PC-3 (cell line): ENCODE data around the gene HS3ST4.

Experiments
- EZH2 ChIP-seq: fragments of 300-600 bp; sonication (generic); IDR thresholded peaks from one replicate; pipeline ENCODE4 v1.6.1; 2017; ENCODE audit warnings: antibody characterized with exemption, mild to moderate bottlenecking, low read length; ENCODE audit not compliant: unreplicated experiment
- TF ChIP-seq, protein P1 (sequence below): fragments of 300-600 bp; sonication (generic); conservative IDR thresholded peaks from 2 replicates; pipeline ENCODE4 v1.5.1; 2017; ENCODE audit warnings: antibody characterized with exemption, low read depth, mild to moderate bottlenecking, low read length

DNA sequence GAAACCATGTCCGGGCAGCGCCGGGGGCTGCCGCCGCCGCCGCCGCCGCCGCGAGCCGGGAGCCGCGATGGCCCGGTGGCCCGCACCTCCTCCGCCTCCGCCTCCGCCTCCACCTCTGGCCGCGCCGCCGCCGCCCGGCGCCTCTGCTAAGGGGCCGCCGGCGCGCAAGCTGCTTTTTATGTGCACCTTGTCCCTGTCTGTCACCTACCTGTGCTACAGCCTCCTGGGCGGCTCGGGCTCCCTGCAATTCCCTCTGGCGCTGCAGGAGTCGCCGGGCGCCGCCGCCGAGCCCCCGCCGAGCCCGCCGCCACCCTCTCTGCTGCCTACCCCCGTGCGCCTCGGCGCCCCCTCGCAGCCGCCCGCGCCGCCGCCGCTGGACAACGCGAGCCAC lies 587 bp downstream of the HS3ST4 start:
- TF ChIP-seq, protein P1, sequence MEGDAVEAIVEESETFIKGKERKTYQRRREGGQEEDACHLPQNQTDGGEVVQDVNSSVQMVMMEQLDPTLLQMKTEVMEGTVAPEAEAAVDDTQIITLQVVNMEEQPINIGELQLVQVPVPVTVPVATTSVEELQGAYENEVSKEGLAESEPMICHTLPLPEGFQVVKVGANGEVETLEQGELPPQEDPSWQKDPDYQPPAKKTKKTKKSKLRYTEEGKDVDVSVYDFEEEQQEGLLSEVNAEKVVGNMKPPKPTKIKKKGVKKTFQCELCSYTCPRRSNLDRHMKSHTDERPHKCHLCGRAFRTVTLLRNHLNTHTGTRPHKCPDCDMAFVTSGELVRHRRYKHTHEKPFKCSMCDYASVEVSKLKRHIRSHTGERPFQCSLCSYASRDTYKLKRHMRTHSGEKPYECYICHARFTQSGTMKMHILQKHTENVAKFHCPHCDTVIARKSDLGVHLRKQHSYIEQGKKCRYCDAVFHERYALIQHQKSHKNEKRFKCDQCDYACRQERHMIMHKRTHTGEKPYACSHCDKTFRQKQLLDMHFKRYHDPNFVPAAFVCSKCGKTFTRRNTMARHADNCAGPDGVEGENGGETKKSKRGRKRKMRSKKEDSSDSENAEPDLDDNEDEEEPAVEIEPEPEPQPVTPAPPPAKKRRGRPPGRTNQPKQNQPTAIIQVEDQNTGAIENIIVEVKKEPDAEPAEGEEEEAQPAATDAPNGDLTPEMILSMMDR: no peak
- TF ChIP-seq EZH2: no peak
